ENCODE measurements around the gene NMRK2. TPM values are rescaled to one million over a fixed set of nuclear protein-coding genes. Genes with fewer than 3 reads are reported as not detected.
A peak's percentile ranks its signal among the peaks of the same experiment; 100 is the strongest.

NMRK2 gene
- total RNA-seq, 1 experiment from 2014 or later = 61.9 TPM

GRCh38 chr19:3916033-3916432, 16.8 kb upstream of the NMRK2 start:
- Mint-ChIP-seq H3K4me1 (no peaks in the 10 kb centered on the region), H3K27ac (no peak overlapping the region), H3K36me3 (peaks cover 50% of the 10 kb centered on the region), H3K9me3 (peaks cover 11% of the 10 kb centered on the region), H3K27me3 (ENCODE audit: low read depth) (no peaks in the 10 kb centered on the region; the same call in 1 of the 2 replicates), H3K4me3 (no peak overlapping the region)
- TF ChIP-seq ZNF263 (CRISPR knock-in tag; IDR thresholded peaks at IDR 0.05; ENCODE audit: low read depth) = no peak
- no peak for TF ChIP-seq NR2C2 (CRISPR knock-in tag; IDR thresholded peaks at IDR 0.05)
- no peak for TF ChIP-seq RELA (CRISPR knock-in tag; IDR thresholded peaks at IDR 0.05; ENCODE audit: borderline replicate concordance)
- TF ChIP-seq ZNF532 (CRISPR knock-in tag; IDR thresholded peaks at IDR 0.05; ENCODE audit: borderline replicate concordance) = no peak
- TF ChIP-seq ZNF425 (CRISPR knock-in tag; conservative IDR thresholded peaks at IDR 0.05) = no peak
- TF ChIP-seq USF1 (CRISPR knock-in tag; IDR thresholded peaks at IDR 0.05) = no peak
- no peak for TF ChIP-seq MXD4 (CRISPR knock-in tag; IDR thresholded peaks at IDR 0.05; ENCODE audit: borderline replicate concordance)
- no peak for TF ChIP-seq ZNF317 (CRISPR knock-in tag; IDR thresholded peaks at IDR 0.05; ENCODE audit: borderline replicate concordance, low read depth)
- POLR2A ChIA-PET = no interaction called here
- no peak for ATAC-seq
- DNase-seq (ENCODE audit: low spot score) = no peak
- CTCF ChIA-PET = no interaction called here

GRCh38 chr19:3919793-3920192, 13.1 kb upstream of the NMRK2 start:
- CTCF ChIA-PET = no interaction called here
- no peak overlapping the region for H3K27ac Mint-ChIP-seq
- H3K4me1 Mint-ChIP-seq = no peaks in the 10 kb centered on the region
- no peak overlapping the region for H3K4me3 Mint-ChIP-seq
- peak; percentile 70 for TF ChIP-seq GTF2I (CRISPR knock-in tag; conservative IDR thresholded peaks at IDR 0.05)
- TF ChIP-seq ZBTB43 (CRISPR knock-in tag; IDR thresholded peaks at IDR 0.05) = no peak
- no peak for DNase-seq (ENCODE audit: low spot score)
- POLR2A ChIA-PET = interaction anchor here (0.6 kb wide), 1 partner anchor 74 kb away, joined by 4 read pairs; no protein-coding TSS in a partner anchor
- H3K9me3 Mint-ChIP-seq = peaks cover 26% of the 10 kb centered on the region
- no peak for ATAC-seq
- H3K27me3 Mint-ChIP-seq (ENCODE audit: low read depth) = no peaks in the 10 kb centered on the region; the same call in 1 of the 2 replicates
- peaks cover 56% of the 10 kb centered on the region for H3K36me3 Mint-ChIP-seq

- H3K4me1 Mint-ChIP-seq = no peaks in the 10 kb centered on the region
- peaks cover 21% of the 10 kb centered on the region for H3K9me3 Mint-ChIP-seq
- ChIA-PET CTCF (no interaction called here), POLR2A (no interaction called here)
- H3K27ac Mint-ChIP-seq = no peak overlapping the region
- peaks cover 45% of the 10 kb centered on the region for H3K36me3 Mint-ChIP-seq
- no peak for DNase-seq (ENCODE audit: low spot score)
- no peak for ATAC-seq
- no peak overlapping the region for H3K4me3 Mint-ChIP-seq
- no peaks in the 10 kb centered on the region for H3K27me3 Mint-ChIP-seq (ENCODE audit: low read depth)
- TF ChIP-seq E2F4 (CRISPR knock-in tag; IDR thresholded peaks at IDR 0.05; ENCODE audit: borderline replicate concordance, low read depth) = no peak
- TF ChIP-seq PREB (CRISPR knock-in tag; IDR thresholded peaks at IDR 0.05; ENCODE audit: borderline replicate concordance) = no peak
- no peak for TF ChIP-seq EMX1 (CRISPR knock-in tag; IDR thresholded peaks at IDR 0.05)
- no peak for TF ChIP-seq NFE2L1 (CRISPR knock-in tag; IDR thresholded peaks at IDR 0.05)
- TF ChIP-seq ATF1 (CRISPR knock-in tag; IDR thresholded peaks at IDR 0.05) = no peak
- TF ChIP-seq RELA (CRISPR knock-in tag; IDR thresholded peaks at IDR 0.05; ENCODE audit: borderline replicate concordance) = no peak
- no peak for TF ChIP-seq NR3C1 (CRISPR knock-in tag; conservative IDR thresholded peaks at IDR 0.05; ENCODE audit: low read depth)
- no peak for TF ChIP-seq CREM (CRISPR knock-in tag; IDR thresholded peaks at IDR 0.05)
These were observed 9.6 kb upstream of the NMRK2 start for GRCh38 chr19:3923096-3923758.
